Kidney (tissue), 14 donors: ENCODE data around the gene SLC39A1. TPM values are rescaled to one million over a fixed set of nuclear protein-coding genes. Genes with fewer than 3 reads are reported as not detected.
"Not testable (repeated sequence)": the region's sequence is repeated elsewhere in the genome, so short reads cannot be mapped to it uniquely, and the experiment has no call there.

Experiments
- DNase-seq, 5 donors: peaks; one replicate each; pipeline ENCODE4 v3.0.0-alpha.2; 2013 to 2020
- FAIRE-seq: peaks from 2 replicates; lab custom pipeline; 2012; peaks lifted over from hg19 to GRCh38; lab: Jason Lieb, UNC
- H3K27ac ChIP-seq, 2 donors: one replicate each; pipeline ENCODE4 v1.7.0; 2013; ENCODE audit warnings: low read depth in 2 of 2, low read length in 2 of 2, inconsistent platforms in 1 of 2
- H3K27me3 ChIP-seq: one replicate; pipeline ENCODE4 v1.7.1; 2013; ENCODE audit warnings: low read length, inconsistent platforms; ENCODE audit not compliant: control insufficient read depth, insufficient read depth
- H3K36me3 ChIP-seq, 3 donors: one replicate each; pipeline versions ENCODE4 v1.7.0 to v1.7.1; 2013; ENCODE audit warnings: low read length in 3 of 3, control low read depth in 1 of 3, inconsistent platforms in 1 of 3; ENCODE audit not compliant: insufficient read depth in 3 of 3, control insufficient read depth in 2 of 3
- H3K4me1 ChIP-seq, 3 donors: one replicate each; pipeline versions ENCODE4 v1.7.0 to v1.7.1; 2013; ENCODE audit warnings: low read length in 3 of 3, inconsistent platforms in 1 of 3, low read depth in 1 of 3; ENCODE audit not compliant: control insufficient read depth in 2 of 3, insufficient read depth in 2 of 3
- H3K4me3 ChIP-seq, 3 donors: one replicate each; pipeline versions ENCODE4 v1.7.0 to v1.8.1; 2013; ENCODE audit warnings: low read length in 3 of 3, control low read depth in 1 of 3, inconsistent platforms in 1 of 3
- H3K9ac ChIP-seq, 3 donors: one replicate each; pipeline versions ENCODE4 v1.7.0 to v1.7.1; 2013; ENCODE audit warnings: low read length in 3 of 3, control low read depth in 1 of 3, inconsistent platforms in 1 of 3
- H3K9me3 ChIP-seq, 3 donors: one replicate each; pipeline versions ENCODE4 v1.7.0 to v1.7.1; 2013; ENCODE audit warnings: low read length in 3 of 3, control low read depth in 1 of 3, inconsistent platforms in 1 of 3; ENCODE audit not compliant: control insufficient read depth in 2 of 3, insufficient read depth in 1 of 3
- CTCF ChIP-seq: IDR thresholded peaks from 3 replicates; pipeline ENCODE4 v1.5.1; 2012; ENCODE audit warnings: mild to moderate bottlenecking, moderate library complexity, borderline replicate concordance; ENCODE audit not compliant: insufficient read depth; ENCODE audit errors: extremely low read depth
- intact Hi-C: fragments of 100-400 bp; cut with DNase I; formaldehyde crosslinking; loops from one replicate; pipeline ENCODE4 v1.11.1; 2022
- polyA plus RNA-seq: library from polyadenylated mRNA; stranded (reverse); fragments of 350-450 nt; fragmentation: Illumina TruSeq; extraction: RNeasy Lipid Tissue Mini Kit (QIAGEN cat#74804); gene quantifications from one replicate; pipeline ENCODE4 v1.2.3, GENCODE V29; 2014; ENCODE audit warnings: low read depth, low replicate concordance; ENCODE audit not compliant: insufficient read depth
- total RNA-seq: library from RNA; stranded (reverse); fragmentation: NEBNext Ultra II Directional; extraction: Animal tissue kit (Norgen Biotek cat#: 25700); gene quantifications from one replicate; pipeline ENCODE4 v1.2.1, GENCODE V29; 2021
- donor health status: control.
- donor health status: control.
- donor health status: control.
- donor health status: control.
- donor health status: control.
- donor health status: DM: yes; HTN: yes; CAD: no.
- donor health status: Normal renal cell carcinoma (clear cell type).

SLC39A1 gene
- total and polyA plus RNA-seq, 2 donors from 2014 or later: 106 to 125 TPM

DNA sequence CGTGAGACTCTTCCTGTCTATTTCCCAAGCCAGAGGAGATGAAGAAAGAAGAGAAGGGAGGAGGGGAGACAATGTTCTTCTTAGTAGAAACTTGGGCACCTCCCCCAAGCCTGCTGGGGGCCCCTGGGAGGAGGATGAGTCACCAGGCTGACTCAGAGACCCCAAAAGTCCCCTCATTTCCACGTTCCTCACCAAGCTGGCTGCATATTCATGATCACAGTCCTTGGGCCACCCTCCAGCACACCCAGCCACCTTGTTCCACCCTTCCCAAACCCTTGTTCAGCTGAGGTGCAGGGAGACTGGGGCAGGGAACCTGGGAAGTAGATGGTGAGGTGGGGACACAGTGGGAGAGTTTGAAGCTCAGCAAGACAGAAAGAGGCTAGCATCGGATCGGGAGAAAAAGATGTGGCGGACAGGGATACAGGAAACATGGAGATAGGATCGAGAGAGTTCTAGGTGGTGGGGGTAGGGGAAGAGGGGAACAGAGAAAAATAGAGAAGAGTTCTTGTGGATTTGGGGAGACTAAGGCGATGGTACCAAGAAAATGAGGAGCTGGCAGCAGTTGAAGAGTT is 22.1 kb upstream of the SLC39A1 start:
- Histone ChIP-seq H3K27me3 (no peaks in the 10 kb centered on the region), H3K9ac (peak overlapping the region; percentile 76 to 96 (median 95)), H3K9me3 (no peaks in the 10 kb centered on the region), H3K4me1 (peaks cover 0 to 15% (median 6%) of the 10 kb centered on the region in 3 donors), H3K27ac (peak overlapping the region; percentile 82 to 92), H3K4me3 (peak overlapping the region; percentile 86 to 96 (median 94)), H3K36me3 (no peaks in the 10 kb centered on the region)
- TF ChIP-seq CTCF: no peak
- DNase-seq (peak in 4 of 5 donors; percentile 10 to 67 (median 47)), FAIRE-seq (no peak)
- intact Hi-C loops: loop anchor here (10.0 kb wide), 1 partner anchor 191 kb away; no protein-coding TSS in a partner anchor

GRCh38 chr1:153984123-153984894 is 21.0 kb upstream of the SLC39A1 start:
- H3K27me3 ChIP-seq: no peaks in the 10 kb centered on the region
- peak in 2 of 5 donors; percentile 31 to 73 for DNase-seq
- no peak for FAIRE-seq
- peak overlapping the region in 2 of 3 donors; percentile 13 to 17 for H3K4me3 ChIP-seq
- H3K9ac ChIP-seq: no peak overlapping the region
- H3K36me3 ChIP-seq: no peaks in the 10 kb centered on the region
- intact Hi-C loops: loop anchor here (10.0 kb wide), 1 partner anchor 190 kb away; no protein-coding TSS in a partner anchor
- H3K27ac ChIP-seq: no peak overlapping the region
- TF ChIP-seq CTCF: no peak
- peaks cover 0 to 15% (median 6%) of the 10 kb centered on the region in 3 donors for H3K4me1 ChIP-seq
- no peaks in the 10 kb centered on the region for H3K9me3 ChIP-seq

DNA sequence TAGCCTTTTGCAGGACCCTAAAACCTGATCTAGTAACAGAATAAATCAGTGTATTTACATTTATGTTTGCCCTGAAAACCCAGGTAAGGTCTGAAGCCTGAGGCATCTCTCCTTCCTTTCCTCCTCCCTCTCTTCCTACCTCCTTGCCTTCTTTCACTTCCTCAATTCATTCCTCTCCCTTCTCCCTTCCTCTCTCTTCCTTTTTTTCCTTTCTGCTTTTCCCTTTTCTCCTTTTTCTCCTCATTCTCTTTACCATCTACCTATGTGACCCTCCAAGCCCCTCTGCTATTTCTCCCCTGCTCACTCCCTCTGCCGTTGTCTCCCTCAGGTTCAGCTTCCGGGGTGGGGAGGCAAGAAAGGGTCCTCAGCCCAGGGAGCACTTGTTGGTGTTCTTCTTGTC is 18.4 kb upstream of the SLC39A1 start:
- intact Hi-C loops: loop anchor here (10.0 kb wide), 1 partner anchor 187 kb away; no protein-coding TSS in a partner anchor
- H3K27ac ChIP-seq, DNase-seq, H3K4me3 ChIP-seq, H3K27me3 ChIP-seq, H3K9ac ChIP-seq, H3K9me3 ChIP-seq, H3K36me3 ChIP-seq, FAIRE-seq: not testable (repeated sequence)
- H3K4me1 ChIP-seq: peaks cover 0 to 19% (median 4%) of the 10 kb centered on the region in 3 donors

GRCh38 chr1:153979091-153979490 is 15.8 kb upstream of the SLC39A1 start:
- H3K9ac ChIP-seq, H3K36me3 ChIP-seq, intact Hi-C loops, H3K27me3 ChIP-seq, H3K4me3 ChIP-seq, H3K9me3 ChIP-seq, FAIRE-seq, DNase-seq, H3K4me1 ChIP-seq, H3K27ac ChIP-seq: not testable (repeated sequence)
